Upper lobe of right lung (tissue), 1 donor: ENCODE measurements around the gene SALL1. TPM values are rescaled to one million over a fixed set of nuclear protein-coding genes. Genes with fewer than 3 reads are reported as not detected.

Experiments used
- ATAC-seq: fragments of 200-7000 bp; cut with Tn5 transposase; one replicate; pipeline ENCODE4 v1.9.1; 2020; ENCODE audit warnings: mild to moderate bottlenecking, moderate library complexity
- DNase-seq: peaks from one replicate; pipeline ENCODE4 v3.0.0-alpha.2; 2020
- H3K27ac ChIP-seq: fragments of 200-600 bp; one replicate; pipeline ENCODE4 v1.8.0; 2022
- H3K27me3 ChIP-seq: fragments of 200-600 bp; one replicate; pipeline ENCODE4 v1.8.0; 2022; ENCODE audit warnings: mild to moderate bottlenecking
- H3K36me3 ChIP-seq: fragments of 200-600 bp; one replicate; pipeline ENCODE4 v1.8.0; 2022
- H3K4me1 ChIP-seq: fragments of 200-600 bp; one replicate; pipeline ENCODE4 v1.8.0; 2022
- H3K4me3 ChIP-seq: fragments of 200-600 bp; one replicate; pipeline ENCODE4 v1.8.0; 2022; ENCODE audit warnings: mild to moderate bottlenecking
- H3K9me3 ChIP-seq: fragments of 200-600 bp; one replicate; pipeline ENCODE4 v1.8.0; 2022
- intact Hi-C: fragments of 100-400 bp; cut with DNase I; formaldehyde crosslinking; loops from one replicate; pipeline ENCODE4 v1.11.0; 2022
- total RNA-seq: library from RNA; stranded (reverse); fragmentation: NEBNext Ultra II Directional; extraction: Animal tissue kit (Norgen Biotek cat#: 25700); gene quantifications from one replicate; pipeline ENCODE4 v1.2.1, GENCODE V29; 2021
- TF ChIP-seq, protein P1 (sequence below): fragments of 200-600 bp; IDR thresholded peaks from one replicate; pipeline ENCODE4 v1.8.0; 2022; ENCODE audit warnings: antibody characterized with exemption
- donor health status: DM: no; HTN: yes; CAD: no; lungs with severe emphysema.

SALL1 gene
- total RNA-seq, 1 donor from 2014 or later: not detected

DNA sequence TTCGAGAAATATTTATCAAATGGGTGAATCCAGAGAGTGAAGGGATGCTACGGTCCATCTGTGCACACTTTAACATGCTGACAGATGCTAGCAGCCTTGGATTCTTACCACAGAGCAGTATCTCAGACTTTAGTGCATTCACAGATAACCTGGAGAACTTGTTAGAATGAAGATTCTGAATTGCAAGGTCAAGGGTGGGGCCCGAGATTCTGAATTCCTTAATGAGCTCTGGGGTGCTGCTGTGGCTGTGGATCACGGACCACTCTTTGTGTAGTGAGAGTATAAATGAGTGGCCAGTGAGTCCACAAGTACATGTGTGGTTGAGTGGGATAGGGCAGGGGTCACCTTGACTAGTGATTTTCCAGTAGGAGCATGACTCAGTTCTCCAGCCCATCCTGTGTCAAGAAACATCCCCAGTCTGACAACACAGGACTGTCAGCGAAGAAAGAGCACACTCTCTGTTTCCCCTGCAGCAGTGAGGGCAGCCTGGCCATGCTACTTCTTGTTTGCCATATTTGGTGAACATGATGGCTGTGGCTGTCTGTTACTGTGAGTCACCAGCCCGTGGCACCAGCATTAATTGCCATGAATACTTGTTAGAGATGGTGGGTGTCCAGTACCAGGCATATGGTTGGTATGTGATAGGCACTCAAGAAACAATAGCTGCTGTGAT lies 13.0 kb upstream of the SALL1 start:
- no peak for DNase-seq
- intact Hi-C loops: no loop called here
- Histone ChIP-seq H3K4me3 (no peak overlapping the region), H3K4me1 (no peaks in the 10 kb centered on the region), H3K27ac (no peak overlapping the region), H3K36me3 (no peaks in the 10 kb centered on the region), H3K27me3 (peaks cover 19% of the 10 kb centered on the region), H3K9me3 (no peaks in the 10 kb centered on the region)
- TF ChIP-seq, protein P1, sequence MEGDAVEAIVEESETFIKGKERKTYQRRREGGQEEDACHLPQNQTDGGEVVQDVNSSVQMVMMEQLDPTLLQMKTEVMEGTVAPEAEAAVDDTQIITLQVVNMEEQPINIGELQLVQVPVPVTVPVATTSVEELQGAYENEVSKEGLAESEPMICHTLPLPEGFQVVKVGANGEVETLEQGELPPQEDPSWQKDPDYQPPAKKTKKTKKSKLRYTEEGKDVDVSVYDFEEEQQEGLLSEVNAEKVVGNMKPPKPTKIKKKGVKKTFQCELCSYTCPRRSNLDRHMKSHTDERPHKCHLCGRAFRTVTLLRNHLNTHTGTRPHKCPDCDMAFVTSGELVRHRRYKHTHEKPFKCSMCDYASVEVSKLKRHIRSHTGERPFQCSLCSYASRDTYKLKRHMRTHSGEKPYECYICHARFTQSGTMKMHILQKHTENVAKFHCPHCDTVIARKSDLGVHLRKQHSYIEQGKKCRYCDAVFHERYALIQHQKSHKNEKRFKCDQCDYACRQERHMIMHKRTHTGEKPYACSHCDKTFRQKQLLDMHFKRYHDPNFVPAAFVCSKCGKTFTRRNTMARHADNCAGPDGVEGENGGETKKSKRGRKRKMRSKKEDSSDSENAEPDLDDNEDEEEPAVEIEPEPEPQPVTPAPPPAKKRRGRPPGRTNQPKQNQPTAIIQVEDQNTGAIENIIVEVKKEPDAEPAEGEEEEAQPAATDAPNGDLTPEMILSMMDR: no peak
- no peak for ATAC-seq

DNA sequence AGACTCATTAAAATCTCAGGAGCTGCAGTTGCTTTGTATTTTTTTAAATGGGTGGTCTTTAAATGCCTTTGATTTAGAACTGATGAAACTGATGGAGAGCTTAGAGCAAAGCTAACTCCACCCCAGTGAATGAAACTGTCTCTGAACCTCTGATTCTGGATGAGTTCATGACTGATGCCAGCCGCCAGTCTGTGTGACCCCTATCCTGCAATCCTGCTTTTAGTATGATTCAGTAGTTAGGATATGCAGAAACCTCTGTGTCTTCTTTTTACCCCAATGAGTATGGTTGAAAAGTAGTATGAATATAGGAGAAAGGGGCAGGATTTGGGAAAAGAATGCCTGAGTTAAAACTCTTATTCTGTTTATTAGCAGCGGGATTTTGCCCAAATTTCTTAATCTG lies 12.3 kb upstream of the SALL1 start:
- intact Hi-C loops: no loop called here
- no peak for DNase-seq
- H3K27ac ChIP-seq: no peak overlapping the region
- TF ChIP-seq, protein P1: no peak
- H3K4me1 ChIP-seq: no peaks in the 10 kb centered on the region
- no peaks in the 10 kb centered on the region for H3K9me3 ChIP-seq
- H3K36me3 ChIP-seq: no peaks in the 10 kb centered on the region
- H3K4me3 ChIP-seq: no peak overlapping the region
- H3K27me3 ChIP-seq: peaks cover 26% of the 10 kb centered on the region
- ATAC-seq: no peak

DNA sequence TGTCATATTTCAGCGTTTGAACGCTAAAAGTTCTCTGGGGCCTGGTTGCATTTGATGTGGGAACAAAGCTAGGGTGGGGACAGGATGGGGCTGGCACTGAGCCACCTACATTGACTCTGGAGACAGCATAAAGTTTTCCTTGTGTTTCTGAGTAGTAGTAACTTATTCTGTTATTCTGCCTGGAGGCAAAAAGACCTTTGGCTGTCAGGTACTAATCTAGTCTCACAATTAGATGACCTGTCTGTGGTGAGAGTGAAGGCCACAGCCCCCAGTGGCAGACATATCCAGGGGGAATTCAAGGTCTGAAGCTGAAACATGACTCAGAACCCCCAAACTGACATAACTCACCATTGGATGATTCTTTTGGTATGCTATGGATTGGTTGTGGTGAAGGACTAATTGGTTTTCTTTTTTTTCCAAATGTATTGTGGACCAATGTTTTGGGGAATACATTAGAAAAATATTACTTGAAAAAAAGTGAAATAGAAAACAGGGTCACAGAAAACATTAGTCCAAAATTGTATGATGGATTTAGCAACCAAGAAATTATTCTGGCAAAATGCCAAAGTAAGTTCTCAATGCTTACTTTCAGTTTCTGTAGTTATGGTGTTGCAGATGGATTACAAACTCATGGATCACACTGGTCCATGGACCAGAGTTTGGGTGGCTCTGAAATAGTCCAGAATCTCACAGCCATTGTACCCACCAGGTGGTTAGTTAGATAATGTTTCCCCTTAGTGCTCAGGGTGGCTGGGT lies 10.5 kb upstream of the SALL1 start:
- ATAC-seq (no peak), DNase-seq (no peak)
- H3K4me1 ChIP-seq: no peaks in the 10 kb centered on the region
- no peaks in the 10 kb centered on the region for H3K9me3 ChIP-seq
- no peaks in the 10 kb centered on the region for H3K36me3 ChIP-seq
- intact Hi-C loops: no loop called here
- TF ChIP-seq, protein P1: no peak
- peaks cover 36% of the 10 kb centered on the region for H3K27me3 ChIP-seq
- no peak overlapping the region for H3K4me3 ChIP-seq
- no peak overlapping the region for H3K27ac ChIP-seq

GRCh38 chr16:51159865-51160264 lies 8.8 kb upstream of the SALL1 start:
- DNase-seq: no peak
- Histone ChIP-seq H3K27me3 (peaks cover 52% of the 10 kb centered on the region), H3K4me3 (no peak overlapping the region), H3K4me1 (peaks cover 5% of the 10 kb centered on the region), H3K9me3 (no peaks in the 10 kb centered on the region), H3K36me3 (no peaks in the 10 kb centered on the region), H3K27ac (no peak overlapping the region)
- TF ChIP-seq, protein P1: no peak
- intact Hi-C loops: no loop called here
- ATAC-seq: no peak

- TF ChIP-seq, protein P1: no peak
- no peak for ATAC-seq
- intact Hi-C loops: no loop called here
- DNase-seq: no peak
- H3K9me3 ChIP-seq: no peaks in the 10 kb centered on the region
- H3K4me1 ChIP-seq: peaks cover 5% of the 10 kb centered on the region
- H3K36me3 ChIP-seq: no peaks in the 10 kb centered on the region
- peaks cover 58% of the 10 kb centered on the region for H3K27me3 ChIP-seq
- H3K4me3 ChIP-seq: no peak overlapping the region
- H3K27ac ChIP-seq: no peak overlapping the region
Observed at GRCh38 chr16:51159296-51159695, 8.2 kb upstream of the SALL1 start.
